A549 (cell line): ENCODE results near the gene VRK2.

Experiments
- CEBPB ChIP-seq, 2 experiments: fragments of >200 bp in 1 of 2; sonication (Bioruptor Twin) in 1 of 2; formaldehyde crosslinking in 1 of 2; IDR thresholded peaks; 2 replicates each; pipeline ENCODE4 v1.6.1; 2012 to 2016
- GATA3 ChIP-seq: IDR thresholded peaks from 2 replicates; pipeline ENCODE4 v1.6.1; 2012; ENCODE audit warnings: borderline replicate concordance
- HDAC2 ChIP-seq: fragments of 200-600 bp; sonication (generic); IDR thresholded peaks from 2 replicates; pipeline ENCODE4 v1.6.1; 2016
- HEYL ChIP-seq: fragments of 250-450 bp; sonication (Bioruptor Pico); IDR thresholded peaks from 2 replicates; pipeline ENCODE4 v1.8.0; 2021; ENCODE audit warnings: mild to moderate bottlenecking, moderate library complexity
- JUN ChIP-seq, 2 experiments: fragments of >200 bp; sonication (Bioruptor Twin); formaldehyde crosslinking; IDR thresholded peaks; 2 replicates in 1 of 2; 3 replicates in 1 of 2; pipeline ENCODE4 v1.6.1; 2016 to 2017
- MYC ChIP-seq: IDR thresholded peaks from 2 replicates; pipeline ENCODE4 v1.6.1; 2012; ENCODE audit warnings: mild to moderate bottlenecking, inconsistent platforms, low read length, improper control_type of control experiment, borderline replicate concordance
- POLR2A ChIP-seq: IDR thresholded peaks from 2 replicates; pipeline ENCODE4 v1.6.1; 2012; ENCODE audit warnings: mild to moderate bottlenecking, low read length
- POLR2AphosphoS2 ChIP-seq: conservative IDR thresholded peaks from 2 replicates; pipeline ENCODE4 v1.6.1; 2012; ENCODE audit warnings: low read length, improper control_type of control experiment, inconsistent platforms
- ZC3H11A ChIP-seq: fragments of 450-650 bp; IDR thresholded peaks from 2 replicates; pipeline ENCODE4 v1.6.1; 2014; ENCODE audit warnings: antibody characterized with exemption, mild to moderate bottlenecking
- TF ChIP-seq, protein P1 (sequence below): fragments of >200 bp; sonication (Bioruptor Twin); formaldehyde crosslinking; IDR thresholded peaks from 3 replicates; pipeline ENCODE4 v1.5.1; 2016
- TF ChIP-seq, protein P2 (sequence below): fragments of 200-600 bp; sonication (generic); IDR thresholded peaks from 2 replicates; pipeline ENCODE4 v1.6.1; 2016; ENCODE audit warnings: antibody characterized with exemption, mild to moderate bottlenecking, moderate library complexity
- TF ChIP-seq, protein P3 (sequence below): IDR thresholded peaks from 2 replicates; pipeline ENCODE4 v1.6.1; 2012

DNA sequence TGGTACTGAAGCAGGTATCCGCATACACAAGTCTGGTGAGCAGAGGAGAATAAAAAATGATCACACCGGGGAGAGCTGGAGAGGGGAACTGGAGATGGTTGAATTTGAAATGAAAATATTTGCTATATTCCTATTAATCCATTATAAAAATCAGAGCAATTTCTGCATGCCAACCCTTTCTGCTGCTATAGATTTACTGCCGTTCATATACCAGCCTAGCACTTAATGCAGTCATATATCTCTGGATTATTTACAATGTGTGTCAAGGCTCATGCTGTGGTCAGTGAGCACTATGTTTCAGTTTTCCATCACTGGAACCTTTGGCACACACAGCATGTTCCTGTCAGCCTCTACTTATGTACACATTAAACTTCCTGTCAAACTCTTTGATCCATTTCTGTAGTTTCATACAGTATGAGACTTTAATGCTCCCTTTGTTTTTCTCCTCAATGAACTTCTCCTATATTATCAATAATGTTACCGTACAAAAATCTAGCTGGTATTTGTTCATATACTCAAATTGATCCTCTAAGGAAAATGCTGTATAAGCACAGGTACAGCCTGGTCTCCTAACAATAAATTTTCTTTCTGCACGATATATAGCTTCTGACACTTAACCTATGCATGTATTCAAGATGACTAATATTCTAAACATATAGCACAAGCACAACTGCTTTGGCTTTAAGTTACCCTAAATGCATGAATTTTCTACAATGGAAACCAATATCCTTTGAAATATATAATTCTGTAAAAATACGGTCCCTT is 157.8 kb downstream of the VRK2 start:
- TF ChIP-seq CEBPB (IDR thresholded peaks at IDR 0.05) (no peak), ZC3H11A (no peak), JUN (IDR thresholded peaks at IDR 0.05) (no peak), HEYL (CRISPR knock-in tag) (no peak), GATA3 (no peak), POLR2AphosphoS2 (no peak), HDAC2 (no peak), MYC (no peak), POLR2A (no peak)
- TF ChIP-seq, protein P1, sequence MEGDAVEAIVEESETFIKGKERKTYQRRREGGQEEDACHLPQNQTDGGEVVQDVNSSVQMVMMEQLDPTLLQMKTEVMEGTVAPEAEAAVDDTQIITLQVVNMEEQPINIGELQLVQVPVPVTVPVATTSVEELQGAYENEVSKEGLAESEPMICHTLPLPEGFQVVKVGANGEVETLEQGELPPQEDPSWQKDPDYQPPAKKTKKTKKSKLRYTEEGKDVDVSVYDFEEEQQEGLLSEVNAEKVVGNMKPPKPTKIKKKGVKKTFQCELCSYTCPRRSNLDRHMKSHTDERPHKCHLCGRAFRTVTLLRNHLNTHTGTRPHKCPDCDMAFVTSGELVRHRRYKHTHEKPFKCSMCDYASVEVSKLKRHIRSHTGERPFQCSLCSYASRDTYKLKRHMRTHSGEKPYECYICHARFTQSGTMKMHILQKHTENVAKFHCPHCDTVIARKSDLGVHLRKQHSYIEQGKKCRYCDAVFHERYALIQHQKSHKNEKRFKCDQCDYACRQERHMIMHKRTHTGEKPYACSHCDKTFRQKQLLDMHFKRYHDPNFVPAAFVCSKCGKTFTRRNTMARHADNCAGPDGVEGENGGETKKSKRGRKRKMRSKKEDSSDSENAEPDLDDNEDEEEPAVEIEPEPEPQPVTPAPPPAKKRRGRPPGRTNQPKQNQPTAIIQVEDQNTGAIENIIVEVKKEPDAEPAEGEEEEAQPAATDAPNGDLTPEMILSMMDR: no peak
- TF ChIP-seq, protein P2, sequence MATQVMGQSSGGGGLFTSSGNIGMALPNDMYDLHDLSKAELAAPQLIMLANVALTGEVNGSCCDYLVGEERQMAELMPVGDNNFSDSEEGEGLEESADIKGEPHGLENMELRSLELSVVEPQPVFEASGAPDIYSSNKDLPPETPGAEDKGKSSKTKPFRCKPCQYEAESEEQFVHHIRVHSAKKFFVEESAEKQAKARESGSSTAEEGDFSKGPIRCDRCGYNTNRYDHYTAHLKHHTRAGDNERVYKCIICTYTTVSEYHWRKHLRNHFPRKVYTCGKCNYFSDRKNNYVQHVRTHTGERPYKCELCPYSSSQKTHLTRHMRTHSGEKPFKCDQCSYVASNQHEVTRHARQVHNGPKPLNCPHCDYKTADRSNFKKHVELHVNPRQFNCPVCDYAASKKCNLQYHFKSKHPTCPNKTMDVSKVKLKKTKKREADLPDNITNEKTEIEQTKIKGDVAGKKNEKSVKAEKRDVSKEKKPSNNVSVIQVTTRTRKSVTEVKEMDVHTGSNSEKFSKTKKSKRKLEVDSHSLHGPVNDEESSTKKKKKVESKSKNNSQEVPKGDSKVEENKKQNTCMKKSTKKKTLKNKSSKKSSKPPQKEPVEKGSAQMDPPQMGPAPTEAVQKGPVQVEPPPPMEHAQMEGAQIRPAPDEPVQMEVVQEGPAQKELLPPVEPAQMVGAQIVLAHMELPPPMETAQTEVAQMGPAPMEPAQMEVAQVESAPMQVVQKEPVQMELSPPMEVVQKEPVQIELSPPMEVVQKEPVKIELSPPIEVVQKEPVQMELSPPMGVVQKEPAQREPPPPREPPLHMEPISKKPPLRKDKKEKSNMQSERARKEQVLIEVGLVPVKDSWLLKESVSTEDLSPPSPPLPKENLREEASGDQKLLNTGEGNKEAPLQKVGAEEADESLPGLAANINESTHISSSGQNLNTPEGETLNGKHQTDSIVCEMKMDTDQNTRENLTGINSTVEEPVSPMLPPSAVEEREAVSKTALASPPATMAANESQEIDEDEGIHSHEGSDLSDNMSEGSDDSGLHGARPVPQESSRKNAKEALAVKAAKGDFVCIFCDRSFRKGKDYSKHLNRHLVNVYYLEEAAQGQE: no peak
- TF ChIP-seq, protein P3, sequence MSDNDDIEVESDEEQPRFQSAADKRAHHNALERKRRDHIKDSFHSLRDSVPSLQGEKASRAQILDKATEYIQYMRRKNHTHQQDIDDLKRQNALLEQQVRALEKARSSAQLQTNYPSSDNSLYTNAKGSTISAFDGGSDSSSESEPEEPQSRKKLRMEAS: no peak
